PC-9 (cell line): ENCODE results near the gene MFSD11.

ENCODE experiments used
- CTCF ChIP-seq: fragments of 200-600 bp; sonication (generic); conservative IDR thresholded peaks from 2 replicates; pipeline ENCODE4 v1.6.1; 2017; ENCODE audit warnings: mixed run types, antibody characterized with exemption, mild to moderate bottlenecking, moderate library complexity
- EZH2 ChIP-seq: fragments of 200-600 bp; sonication (generic); IDR thresholded peaks from 2 replicates; pipeline ENCODE4 v1.8.0; 2017; ENCODE audit warnings: antibody characterized with exemption, low read depth

- TF ChIP-seq CTCF (no peak), EZH2 (no peak)
These were observed 73.0 kb downstream of the MFSD11 start for GRCh38 chr17:76810956-76811355.
